ENCODE results near the gene SMIM29. TPM values are rescaled to one million over a fixed set of nuclear protein-coding genes. Genes with fewer than 3 reads are reported as not detected.

SMIM29 gene
- polyA plus RNA-seq, 4 donors = 9.6 to 14.1 (median 13.0) TPM

DNA sequence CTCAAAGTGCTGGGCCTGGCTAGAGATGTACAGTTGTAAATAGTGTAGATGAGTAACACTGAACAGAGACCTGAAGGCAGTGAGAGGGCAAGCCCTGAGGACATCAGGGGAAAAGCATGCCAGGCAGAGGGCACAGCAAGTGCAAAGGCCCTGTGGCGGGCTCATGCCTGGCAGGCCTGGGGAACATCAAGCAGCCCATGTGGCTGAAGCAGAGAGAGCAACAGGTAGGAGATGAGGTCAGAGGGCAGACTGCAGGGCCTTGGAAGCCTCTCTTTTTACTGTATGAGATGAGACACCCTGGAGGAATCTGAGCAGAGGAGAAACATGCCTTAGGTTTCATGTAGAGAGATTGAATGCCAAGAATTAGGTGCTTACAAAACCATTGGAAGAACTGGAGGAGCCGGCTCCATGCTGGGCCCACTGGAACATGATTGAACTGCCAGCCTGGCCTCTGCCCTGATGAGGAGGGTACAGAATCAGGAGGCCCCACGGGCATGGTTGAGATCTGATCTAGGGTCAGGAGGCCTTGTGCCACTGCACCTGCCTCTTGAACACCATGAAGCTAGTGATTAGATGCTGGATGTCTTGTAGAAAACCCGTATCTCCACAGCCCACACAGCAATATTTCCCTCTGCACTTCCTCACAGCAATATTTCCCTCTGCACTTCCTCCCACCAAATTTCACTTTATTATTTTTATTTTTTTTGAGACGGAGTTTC is 18.0 kb downstream of the SMIM29 start:
- no peak for DNase-seq (ENCODE audit: low read depth in 4 of 4, low spot score in 3 of 4)

DNA sequence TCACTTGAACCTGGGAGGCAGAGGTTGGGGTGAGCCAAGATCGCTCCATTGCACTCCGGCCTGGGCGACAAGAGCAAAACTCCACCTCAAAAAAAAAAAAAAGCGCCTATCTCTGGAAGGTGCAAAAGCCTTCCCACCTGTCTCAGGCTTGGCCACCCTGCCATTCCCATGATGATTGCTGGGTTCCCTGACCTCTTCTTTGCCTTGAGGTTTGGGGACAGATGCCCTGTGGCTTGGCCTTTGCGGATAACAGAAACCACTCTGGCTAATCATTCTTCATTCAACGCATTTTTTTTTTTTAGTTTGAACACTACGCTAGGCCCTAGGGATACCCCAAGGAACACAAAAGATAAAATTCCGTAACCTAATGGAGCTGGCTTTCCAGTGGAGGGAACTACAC is 18.9 kb downstream of the SMIM29 start:
- DNase-seq (ENCODE audit: low read depth in 4 of 4, low spot score in 3 of 4) = no peak

DNA sequence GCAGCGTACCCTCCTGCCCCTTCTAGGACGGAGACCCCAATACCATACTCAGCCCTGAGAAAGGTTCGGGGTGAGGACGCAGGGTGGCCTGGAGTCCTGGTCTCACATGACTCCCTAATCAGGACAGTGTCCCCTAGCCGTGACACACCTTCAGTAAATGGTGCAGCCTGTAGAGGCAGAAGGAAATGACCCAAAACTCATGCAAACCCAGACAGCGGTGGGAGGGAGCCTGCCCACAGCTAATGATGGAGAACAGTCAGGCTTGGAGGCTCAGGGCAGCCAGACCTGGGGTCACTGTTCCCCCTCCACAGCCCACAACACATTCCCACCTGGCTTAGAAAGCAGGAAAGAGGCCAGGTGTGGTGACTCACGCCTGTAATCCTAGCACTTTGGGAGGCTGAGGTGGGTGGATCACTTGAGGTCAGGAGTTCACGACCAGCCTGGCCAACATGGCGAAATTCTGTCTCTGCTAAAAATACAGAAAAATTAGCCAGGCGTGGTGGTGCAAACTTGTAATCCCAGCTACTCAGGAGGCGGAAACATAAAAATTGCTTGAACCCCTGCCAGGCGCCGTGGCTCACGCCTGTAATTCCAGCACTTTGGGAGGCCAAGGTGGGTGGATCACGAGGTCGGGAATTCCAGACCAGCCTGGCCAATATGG is 20.9 kb downstream of the SMIM29 start:
- DNase-seq (ENCODE audit: low read depth in 4 of 4, low spot score in 3 of 4) = no peak

DNA sequence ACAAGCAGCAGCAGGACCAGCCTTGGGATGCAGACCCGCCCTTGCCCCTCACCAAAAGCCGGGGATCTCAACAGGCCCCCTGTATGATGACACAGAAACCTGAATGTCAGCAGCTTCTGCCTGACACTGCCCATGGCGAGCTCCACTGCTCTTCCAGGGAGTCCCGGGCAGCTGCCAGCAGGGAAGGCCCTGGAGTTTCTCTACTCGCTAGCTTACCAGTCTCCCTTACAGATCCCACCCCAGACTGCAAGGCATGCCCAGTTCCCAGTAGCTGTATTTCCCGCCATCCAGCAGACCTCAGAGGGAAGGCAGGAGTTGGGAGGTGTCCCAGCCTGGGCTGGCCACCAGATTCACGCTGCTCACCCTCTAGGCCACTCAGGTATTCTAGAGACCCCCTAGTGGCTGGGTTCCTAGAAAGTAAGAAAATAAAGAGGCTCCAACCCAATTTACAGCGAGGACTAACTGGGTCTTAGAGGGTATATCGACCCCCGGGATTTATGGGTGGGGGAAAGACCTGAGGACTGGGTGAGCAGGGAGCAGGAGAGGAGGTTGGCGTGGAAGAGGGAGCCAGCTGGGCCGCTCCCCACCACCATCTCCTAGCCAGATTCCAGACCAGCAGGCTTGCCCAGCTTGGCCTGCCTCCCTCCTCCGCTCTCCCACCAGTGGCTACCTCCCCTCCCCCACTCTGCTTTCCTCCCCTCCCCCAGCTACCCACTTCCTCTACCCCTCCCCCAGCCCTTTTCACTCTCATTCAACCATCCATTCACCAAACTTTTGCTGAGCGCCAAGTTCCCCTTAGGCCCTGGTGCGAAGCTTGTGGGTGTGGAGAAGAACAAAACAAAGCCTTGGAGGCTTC is 21.8 kb downstream of the SMIM29 start:
- DNase-seq (ENCODE audit: low read depth in 4 of 4, low spot score in 3 of 4) = no peak

DNA sequence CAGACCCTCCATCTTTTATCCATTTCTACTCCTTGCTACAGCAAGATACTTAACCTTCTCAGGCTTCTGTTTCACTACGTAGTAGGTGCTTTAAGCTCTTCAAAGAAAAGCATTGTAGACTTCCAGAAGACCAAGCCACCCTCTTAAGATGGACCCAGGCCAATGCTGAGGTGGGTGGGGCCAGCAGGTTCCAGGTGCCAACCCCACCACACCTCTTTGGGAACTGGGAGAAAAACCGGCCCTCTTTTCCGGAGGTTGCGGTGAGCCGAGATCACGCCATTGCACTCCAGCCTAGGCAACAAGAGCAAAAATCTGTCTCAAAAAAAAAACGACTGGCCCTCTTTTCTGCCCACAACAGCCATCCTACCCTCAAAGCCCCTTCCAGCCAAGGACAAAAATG is 22.7 kb downstream of the SMIM29 start:
- DNase-seq (ENCODE audit: low read depth in 4 of 4, low spot score in 3 of 4) = no peak

DNA sequence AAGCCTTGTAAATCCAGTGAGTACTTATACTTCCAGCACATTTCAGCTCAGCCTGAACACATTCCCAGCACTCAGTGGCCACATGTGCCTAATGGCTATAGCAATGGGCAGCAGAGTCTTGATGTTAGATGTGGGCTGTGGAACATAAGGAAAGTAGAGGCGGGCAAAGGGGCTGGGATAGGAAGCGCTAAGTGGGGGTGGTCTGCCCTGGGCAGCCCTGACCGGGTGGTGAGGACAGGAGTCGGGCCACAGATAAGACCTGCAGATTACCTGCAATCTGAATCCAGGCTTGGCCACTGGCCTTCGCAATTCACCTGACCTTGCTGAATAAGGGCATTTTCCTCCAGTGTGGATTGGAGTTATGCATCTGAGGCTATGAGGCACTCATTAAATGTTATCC is 23.3 kb downstream of the SMIM29 start:
- DNase-seq (ENCODE audit: low read depth in 4 of 4, low spot score in 3 of 4) = no peak

DNA sequence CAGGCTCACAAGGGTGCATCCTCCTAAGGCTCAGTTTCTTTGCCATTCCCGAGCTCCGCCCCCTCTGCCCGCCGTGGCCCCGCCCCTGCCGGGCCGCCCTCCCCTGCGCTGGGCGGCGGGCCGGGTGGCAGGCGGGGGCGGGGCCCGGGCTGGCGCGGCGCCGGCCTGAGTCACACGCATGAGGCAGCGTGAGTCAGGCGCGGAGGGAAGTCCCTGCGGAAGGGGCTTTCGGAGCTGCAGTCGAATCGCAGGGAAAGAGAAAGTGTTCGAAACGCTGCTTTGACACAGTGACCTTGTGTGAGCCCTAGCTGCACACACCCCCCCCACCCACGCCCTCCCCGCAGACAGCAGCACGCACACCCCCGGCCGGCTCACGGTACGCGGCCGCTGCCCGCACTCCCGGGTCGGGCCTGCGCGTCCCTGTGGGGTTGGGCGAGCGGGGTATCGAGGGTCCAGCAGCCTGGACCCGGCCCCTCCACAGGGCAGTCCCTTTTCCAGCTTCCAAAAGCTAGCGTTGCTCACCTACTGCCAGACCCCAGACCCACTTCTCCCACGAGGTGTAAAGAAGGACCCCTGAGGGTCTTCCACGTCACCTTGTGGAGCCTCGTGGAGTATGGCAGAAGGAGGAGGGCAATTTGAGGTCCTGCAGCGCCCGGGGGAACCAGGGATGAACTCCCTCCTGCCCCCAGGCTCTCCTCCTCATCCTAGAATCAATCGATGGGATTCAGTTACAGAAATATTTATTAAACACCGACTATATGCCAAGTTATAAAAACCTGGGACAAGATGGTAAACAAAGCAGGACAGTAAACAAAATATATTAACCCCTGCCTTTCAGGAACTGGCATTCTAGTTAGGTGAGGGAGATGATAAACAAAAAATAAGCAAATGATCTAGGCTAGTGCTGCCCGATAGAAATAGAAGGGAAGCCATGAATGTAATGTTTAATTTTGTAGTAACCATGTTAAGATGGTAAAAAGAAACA is 24.6 kb downstream of the SMIM29 start:
- peak in 3 of 4 donors; percentile 70 to 79 (median 72) for DNase-seq (ENCODE audit: low read depth in 4 of 4, low spot score in 3 of 4)

DNA sequence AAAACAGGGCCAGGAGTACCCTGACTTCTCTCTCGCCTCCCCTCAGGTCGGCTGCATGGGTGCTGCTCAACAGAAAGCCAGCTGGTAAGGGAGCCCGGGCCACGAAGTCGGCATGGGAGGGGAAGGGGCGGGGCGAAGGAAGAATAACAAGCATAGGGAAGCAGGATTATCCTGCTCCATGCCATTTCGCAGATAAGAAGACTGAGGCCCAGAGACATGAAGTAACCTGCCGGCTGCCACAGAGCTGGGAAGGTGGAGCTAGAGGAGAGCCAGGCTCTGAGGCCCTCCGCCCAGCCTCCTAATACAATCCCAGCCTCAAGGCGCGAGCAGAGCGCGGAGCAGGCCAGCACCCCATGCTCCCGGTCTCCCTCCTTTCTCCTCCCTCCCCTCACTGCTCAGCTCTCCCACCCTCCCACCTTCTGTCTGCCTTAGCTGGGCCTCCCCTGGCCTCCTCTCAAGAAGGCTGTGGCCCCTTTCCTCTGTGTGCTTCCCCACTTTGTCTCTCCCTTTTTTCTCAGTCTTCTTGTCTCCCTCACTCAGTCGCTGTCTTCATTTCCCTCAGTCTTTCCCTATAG is 25.3 kb downstream of the SMIM29 start:
- DNase-seq (ENCODE audit: low read depth in 4 of 4, low spot score in 3 of 4) = no peak

DNA sequence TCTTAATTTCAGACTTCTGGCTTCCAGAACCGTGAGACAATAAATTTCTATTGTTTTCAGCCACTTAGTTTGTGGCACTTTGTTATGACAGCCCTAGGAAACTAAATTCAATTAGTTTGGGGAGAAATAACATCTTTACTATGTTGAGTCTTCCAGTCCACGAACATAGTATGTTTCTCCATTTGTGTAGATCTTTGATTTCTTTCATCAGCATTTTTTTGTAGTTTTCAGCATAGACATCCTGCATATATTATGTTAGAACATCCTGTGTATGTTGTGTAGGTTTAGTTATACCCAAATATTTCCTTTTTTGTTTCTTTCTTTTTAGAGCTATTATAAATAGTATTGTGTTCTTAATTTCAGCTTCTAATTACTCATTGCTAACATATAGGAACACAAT is 30.1 kb downstream of the SMIM29 start:
- DNase-seq (ENCODE audit: low read depth in 4 of 4, low spot score in 3 of 4) = no peak

DNA sequence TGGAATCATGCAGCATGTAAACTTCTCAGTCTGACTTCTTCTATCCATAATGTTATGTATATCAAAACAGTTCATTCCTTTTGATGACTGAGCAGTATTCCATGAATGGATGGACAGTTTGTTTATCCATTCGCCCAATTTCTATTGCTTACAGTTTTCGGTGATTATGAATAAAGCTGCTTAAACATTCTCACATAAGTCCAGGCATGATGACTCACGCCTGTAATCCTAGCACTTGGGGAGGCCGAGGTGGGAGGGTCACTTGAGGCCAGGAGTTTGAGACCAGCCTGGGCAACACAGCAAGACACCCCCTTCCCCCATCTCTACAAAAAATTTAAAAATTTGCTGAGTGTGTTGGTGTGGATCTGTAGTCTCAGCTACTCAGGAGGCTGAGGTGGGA is 35.0 kb downstream of the SMIM29 start:
- DNase-seq (ENCODE audit: low read depth in 4 of 4, low spot score in 3 of 4) = no peak

DNA sequence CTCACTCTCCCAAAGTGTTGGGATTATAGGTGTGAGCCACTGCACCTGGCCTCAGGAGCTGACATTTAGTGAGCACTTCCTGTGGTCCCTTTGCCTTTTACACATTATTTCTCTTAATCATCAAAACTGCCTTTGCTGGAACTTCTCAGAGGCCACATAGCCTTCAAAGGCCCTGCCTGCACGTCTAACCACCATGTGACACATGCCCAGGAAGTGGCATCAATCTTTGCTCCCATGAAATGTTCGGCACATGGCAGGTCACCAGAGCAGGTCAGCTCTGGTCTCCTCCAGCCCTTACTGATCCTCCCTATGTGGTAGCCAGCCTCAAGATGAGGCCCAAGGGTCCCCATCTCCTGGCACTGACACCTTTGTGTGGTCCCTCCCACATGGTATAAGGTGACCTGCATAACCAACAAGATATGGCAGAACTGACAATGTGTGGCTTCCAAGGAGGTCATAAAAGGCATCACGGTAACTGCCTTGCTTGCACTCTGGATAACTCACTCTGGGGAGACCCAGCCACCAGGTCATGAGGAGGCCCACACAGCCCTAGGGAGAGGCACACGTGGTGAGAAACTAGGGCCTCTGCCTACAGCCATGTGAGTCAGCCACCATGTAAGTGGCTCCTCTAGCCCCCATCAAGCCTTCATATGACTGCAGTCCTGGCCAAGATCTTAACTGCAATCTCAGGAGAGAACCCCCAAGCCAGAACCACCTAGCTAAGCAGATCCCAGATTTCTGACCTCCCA is 40.9 kb downstream of the SMIM29 start:
- DNase-seq (ENCODE audit: low read depth in 4 of 4, low spot score in 3 of 4) = no peak

DNA sequence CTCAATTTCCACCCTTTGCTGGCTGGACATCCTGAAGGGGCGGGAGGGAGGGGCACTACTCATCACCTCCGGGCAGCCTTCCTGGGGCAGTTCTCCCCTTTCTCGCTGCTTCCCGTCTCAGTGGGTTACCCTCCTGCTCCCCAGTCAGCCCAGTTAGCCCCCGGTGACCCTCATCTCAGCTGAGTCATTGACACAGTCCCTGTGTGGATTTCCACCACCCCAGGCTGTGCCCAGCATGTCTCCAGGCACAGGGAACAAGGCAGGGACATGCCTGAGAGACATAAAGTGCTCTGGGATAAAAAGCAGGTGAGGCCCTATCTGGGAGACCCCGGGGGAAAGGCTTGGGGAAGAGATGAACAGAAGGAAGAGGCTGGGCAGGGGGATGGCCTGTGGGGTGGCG is 42.1 kb downstream of the SMIM29 start:
- no peak for DNase-seq (ENCODE audit: low read depth in 4 of 4, low spot score in 3 of 4)

DNA sequence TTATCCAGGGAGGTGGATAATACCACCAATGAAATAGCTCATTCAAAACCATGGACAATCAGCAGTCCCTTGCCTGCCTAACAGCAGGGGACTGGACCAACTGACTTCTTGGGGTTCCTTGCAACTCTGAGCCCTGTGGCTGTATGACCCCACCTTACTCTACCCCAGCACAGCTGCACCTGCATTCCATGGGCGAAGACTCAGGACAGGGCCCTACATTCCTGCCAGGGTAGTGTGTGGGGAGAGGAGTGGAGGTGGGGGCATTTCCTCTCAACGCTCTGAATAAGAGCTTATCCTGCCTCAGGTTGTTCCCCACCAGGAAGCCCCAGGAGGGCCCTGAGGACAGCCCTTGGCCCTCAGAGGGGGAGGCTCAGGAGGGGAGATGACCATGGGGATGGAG is 42.9 kb downstream of the SMIM29 start:
- DNase-seq (ENCODE audit: low read depth in 4 of 4, low spot score in 3 of 4) = no peak

DNA sequence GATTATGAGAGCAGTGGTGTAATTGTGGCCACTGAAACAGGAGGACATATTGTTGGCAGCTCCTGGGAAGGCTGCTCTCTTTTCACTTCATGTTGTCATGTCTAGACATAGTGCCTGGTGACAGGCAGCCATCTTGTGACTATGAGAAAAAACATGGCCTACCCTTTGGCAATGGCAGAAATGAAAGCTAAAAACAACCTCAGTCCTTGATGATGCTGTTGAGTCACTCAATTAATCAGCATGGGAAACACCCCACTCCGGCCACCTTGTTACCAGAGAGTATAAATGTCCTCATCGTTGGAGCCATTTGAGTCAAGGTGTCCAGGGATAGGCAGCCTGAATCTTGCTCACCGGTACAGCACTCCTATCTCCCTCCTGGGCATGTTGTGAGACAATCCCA is 43.3 kb downstream of the SMIM29 start:
- DNase-seq (ENCODE audit: low read depth in 4 of 4, low spot score in 3 of 4) = no peak

DNA sequence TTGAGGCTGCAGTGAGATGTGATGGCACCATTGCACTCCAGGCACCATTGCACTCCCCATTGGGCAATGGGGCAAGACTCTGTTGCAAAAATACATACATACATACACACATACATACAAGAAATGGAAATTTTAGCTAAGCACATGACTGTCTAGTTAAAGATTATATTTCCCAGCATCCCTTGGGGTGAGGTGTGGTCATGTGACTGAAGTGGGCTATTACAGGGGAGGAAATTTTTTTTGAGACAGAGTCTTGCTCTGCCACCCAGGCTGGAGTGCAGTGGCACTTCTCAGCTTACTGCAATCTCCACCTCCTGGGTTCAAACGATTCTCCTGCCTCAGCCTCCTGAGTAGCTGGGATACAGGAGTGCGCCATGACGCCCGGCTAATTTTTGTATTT is 44.1 kb downstream of the SMIM29 start:
- no peak for DNase-seq (ENCODE audit: low read depth in 4 of 4, low spot score in 3 of 4)

DNA sequence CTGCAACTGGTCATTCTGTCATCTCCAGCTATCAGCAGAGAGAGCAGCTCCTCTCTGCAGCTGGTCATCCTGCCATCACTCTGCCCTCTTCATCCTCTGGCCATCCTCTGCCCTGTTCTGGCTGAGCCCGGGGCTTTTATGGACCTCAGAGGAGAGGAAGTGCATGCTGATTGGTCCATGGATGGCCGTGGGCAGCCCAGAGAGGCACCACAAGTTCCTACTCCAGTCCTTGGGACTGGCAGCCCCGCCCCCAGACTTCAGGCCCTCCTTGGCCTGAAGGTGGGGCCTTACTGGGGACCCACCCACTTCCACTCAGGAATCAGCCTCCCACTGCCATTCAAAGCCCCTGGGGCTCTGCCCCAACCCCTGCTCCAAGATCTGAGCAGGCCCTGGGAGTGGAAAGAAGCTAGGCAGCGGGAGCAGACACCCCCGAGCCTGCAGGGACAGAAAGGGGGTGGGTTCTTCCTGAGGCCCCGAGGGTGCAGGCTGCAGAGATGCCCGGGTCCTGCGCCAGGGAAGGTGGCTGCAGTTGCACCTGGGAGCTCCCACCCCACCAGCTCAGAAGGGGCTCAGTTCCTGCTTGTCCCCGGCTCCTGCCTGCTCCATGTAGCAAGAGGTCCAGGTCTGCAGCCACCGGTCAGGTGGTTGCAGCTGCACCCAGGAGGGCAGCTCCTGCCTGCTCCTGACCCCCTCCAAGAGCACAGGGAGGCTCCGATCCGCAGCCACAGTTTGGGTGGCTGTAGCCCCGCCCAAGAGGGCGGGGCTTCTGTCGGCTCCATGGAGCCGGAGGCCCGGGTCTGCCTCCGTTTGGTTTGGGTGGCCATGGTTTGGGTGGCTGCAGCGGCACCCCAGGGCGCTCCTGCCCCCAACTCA is 46.2 kb downstream of the SMIM29 start:
- no peak for DNase-seq (ENCODE audit: low read depth in 4 of 4, low spot score in 3 of 4)

DNA sequence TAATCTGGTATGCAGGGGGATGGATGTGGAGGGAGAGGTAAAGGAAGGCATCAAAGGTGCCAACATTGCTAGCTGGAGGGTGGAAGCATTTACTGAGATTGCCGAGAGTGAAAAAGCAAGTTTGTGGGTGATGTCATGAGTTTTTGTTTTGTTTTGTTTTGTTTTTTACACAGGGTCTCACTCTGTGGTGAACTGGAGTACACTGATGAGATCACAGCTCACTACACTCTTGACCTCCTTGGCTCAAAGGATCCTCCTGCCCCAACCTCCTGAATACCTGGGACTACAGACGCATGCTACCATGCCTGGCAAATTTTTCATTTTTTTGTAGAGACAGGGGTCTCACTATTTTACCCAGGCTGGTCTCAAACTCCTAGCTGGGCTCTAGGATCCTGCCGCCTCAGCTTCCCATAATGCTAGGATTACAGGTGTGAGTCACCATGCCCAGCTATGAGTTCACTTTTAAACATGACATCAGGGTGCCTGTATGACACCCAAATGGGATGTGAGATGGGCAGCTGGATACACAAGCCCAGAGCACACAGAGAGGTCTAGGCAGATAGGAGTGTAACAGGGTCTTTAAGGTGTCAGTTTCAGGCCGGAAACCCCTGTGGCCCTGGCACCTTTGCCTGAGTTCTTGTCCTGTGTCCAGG is 47.2 kb downstream of the SMIM29 start:
- no peak for DNase-seq (ENCODE audit: low read depth in 4 of 4, low spot score in 3 of 4)
